K562 (cell line): Measurements from ENCODE around the gene RHD. TPM values are rescaled to one million over a fixed set of nuclear protein-coding genes. Genes with fewer than 3 reads are reported as not detected.
"Not testable (repeated sequence)": the region's sequence is repeated elsewhere in the genome, so short reads cannot be mapped to it uniquely, and the experiment has no call there.

Source experiments
- ATAC-seq: fragments of 200-7000 bp; cut with Tn5 transposase; 3 replicates; pipeline ENCODE4 v1.9.1; 2020; ENCODE audit warnings: moderate library complexity
- BruUV-seq: library from RNA; stranded (reverse); fragments of 400-500 nt; replicated peaks from 2 replicates; lab custom pipeline; 2021; lab: Mats Ljungman, UMichigan
- CTCF ChIA-PET: fragments of 300-600 bp; formaldehyde crosslinking; extraction: SDS; loops from one replicate; lab custom pipeline; 2021; ENCODE audit warnings: low intra/inter-chr PET ratio; lab: Yijun Ruan, JAX
- POLR2A ChIA-PET: fragments of 300-600, 350-650 bp; sonication (Branson Sonifier 250); formaldehyde crosslinking; extraction: SDS; loops from one replicate; lab custom pipeline; 2021; ENCODE audit warnings: antibody characterized with exemption, inconsistent platforms; lab: Yijun Ruan, JAX
- DNase-seq, 4 experiments: peaks; one replicate each; pipeline versions ENCODE4 v3.0.0 to v3.0.0-alpha.2; 2011 to 2018; ENCODE audit warnings: low spot score in 3 of 4, mixed read lengths in 3 of 4; ENCODE audit errors: extremely low read depth in 1 of 4
- FAIRE-seq: peaks from 2 replicates; lab custom pipeline; 2011; peaks lifted over from hg19 to GRCh38; lab: Jason Lieb, UNC
- H2AFZ ChIP-seq: 2 replicates; pipeline ENCODE4 v1.6.0; 2011; ENCODE audit warnings: low read depth, low read length, control low read depth, inconsistent platforms
- H3K27ac ChIP-seq: fragments of 200-600 bp; 3 replicates; pipeline ENCODE4 v1.8.0; 2011; ENCODE audit warnings: low read depth, mild to moderate bottlenecking, control low read depth, inconsistent platforms, low read length, moderate library complexity, mixed read lengths; ENCODE audit errors: extremely low read depth
- H3K27me3 ChIP-seq, 2 experiments: fragments of 300-600 bp in 1 of 2; 2 replicates in 1 of 2; 3 replicates in 1 of 2; pipeline versions ENCODE4 v1.6.0 to v1.8.0; 2011; ENCODE audit warnings: inconsistent platforms in 2 of 2, low read length in 2 of 2, mild to moderate bottlenecking in 1 of 2, mixed read lengths in 1 of 2, moderate library complexity in 1 of 2; ENCODE audit not compliant: control insufficient read depth in 2 of 2, insufficient read depth in 2 of 2
- H3K36me3 ChIP-seq: fragments of 300-600 bp; 3 replicates; pipeline ENCODE4 v1.8.0; 2011; ENCODE audit warnings: mild to moderate bottlenecking, low read length, inconsistent platforms; ENCODE audit not compliant: control insufficient read depth, insufficient read depth
- H3K4me1 ChIP-seq, 2 experiments: fragments of 200-600 bp in 1 of 2; replicated peaks in 1 of 2; 2 replicates in 1 of 2; 3 replicates in 1 of 2; pipeline versions ENCODE4 v1.5.1 to v1.8.0; 2011; ENCODE audit warnings: inconsistent platforms in 2 of 2, low read length in 2 of 2, mild to moderate bottlenecking in 1 of 2, mixed read lengths in 1 of 2, moderate library complexity in 1 of 2; ENCODE audit not compliant: control insufficient read depth in 2 of 2, insufficient read depth in 2 of 2
- H3K4me2 ChIP-seq: 2 replicates; pipeline ENCODE4 v1.6.1; 2011; ENCODE audit warnings: low read length, control low read depth, inconsistent platforms, mixed read lengths; ENCODE audit not compliant: insufficient read depth
- H3K4me3 ChIP-seq: fragments of 200-600 bp; sonication (generic), shearing (Covaris generic); 2 replicates; pipeline ENCODE4 v1.5.1; 2016; ENCODE audit warnings: control low read depth, inconsistent platforms
- H3K79me2 ChIP-seq: fragments of 200-600 bp; 3 replicates; pipeline ENCODE4 v1.8.0; 2011; ENCODE audit warnings: low read length, inconsistent platforms; ENCODE audit not compliant: control insufficient read depth, insufficient read depth
- H3K9ac ChIP-seq, 2 experiments: 2 replicates each; pipeline versions ENCODE4 v1.6.0 to v1.6.1; 2011; ENCODE audit warnings: low read depth in 2 of 2, low read length in 2 of 2, control low read depth in 1 of 2, inconsistent platforms in 1 of 2, mild to moderate bottlenecking in 1 of 2, mixed read lengths in 1 of 2; ENCODE audit not compliant: insufficient read depth in 1 of 2
- H3K9me1 ChIP-seq: one replicate; pipeline ENCODE4 v1.6.0; 2011; ENCODE audit warnings: inconsistent platforms, mild to moderate bottlenecking, low read length, moderate library complexity; ENCODE audit not compliant: control insufficient read depth, insufficient read depth
- H3K9me3 ChIP-seq: replicated peaks from 2 replicates; pipeline ENCODE4 v1.5.1; 2011; ENCODE audit warnings: low read depth, low read length, inconsistent platforms; ENCODE audit not compliant: control insufficient read depth, insufficient read depth
- H4K20me1 ChIP-seq: replicated peaks from 2 replicates; pipeline ENCODE4 v1.6.1; 2011; ENCODE audit warnings: low read length, inconsistent platforms, mixed read lengths; ENCODE audit not compliant: control insufficient read depth, insufficient read depth
- WGBS: fragments of 100-300 bp; shearing (Covaris generic); methylation state at CpG from one replicate; pipeline ENCODE4 v1.1.6; 2016; ENCODE audit warnings: low coverage, mixed read lengths; ENCODE audit not compliant: insufficient coverage; ENCODE audit errors: missing lambda C conversion rate; 5-methylcytosine and 5-hydroxymethylcytosine counted together
- in situ Hi-C: fragments of 300-500 bp; cut with MboI; formaldehyde crosslinking; loops from 4 replicates; pipeline ENCODE4 v1.15.0; 2018; ENCODE audit warnings: inconsistent platforms, mixed read lengths
- intact Hi-C: fragments of 100-400 bp; cut with micrococcal nuclease; formaldehyde crosslinking; loops from 2 replicates; pipeline ENCODE4 v1.14.2; 2022
- polyA plus RNA-seq, 8 experiments: library from polyadenylated mRNA; depleted of rRNA in 4 of 8; stranded (reverse) in 5 of 8; unstranded in 3 of 8; fragments of >200 nt; fragmentation: Nextera tagmentation in 2 of 8; fragmentation: Illumina TruSeq in 1 of 8; extraction: Ambion mirVana in 2 of 8; extraction: Trizol in 1 of 8; gene quantifications; 2 replicates each; pipeline versions ENCODE4 v1.2.1 to v1.2.3, GENCODE V29; 2011 to 2014; ENCODE audit warnings: inconsistent platforms in 1 of 8, missing spikeins in 1 of 8
- total RNA-seq, 7 experiments: library from RNA; depleted of rRNA in 6 of 7; stranded (reverse); fragments of >200 nt in 6 of 7; fragmentation: Illumina TruSeq in 2 of 7; extraction: Trizol in 2 of 7; gene quantifications; 2 replicates each; pipeline versions ENCODE4 v1.2.1 to v1.2.3, GENCODE V29; 2011 to 2021; ENCODE audit warnings: low replicate concordance in 1 of 7

The RHD gene
- total and polyA plus RNA-seq, 9 of the 15 experiments (the other 6 are each of a cell fraction or from before 2014, with no cell fraction given): 8.8 to 32.4 (median 15.0) TPM

- POLR2A ChIA-PET, intact Hi-C loops, H3K27ac ChIP-seq, H3K9me3 ChIP-seq, H3K36me3 ChIP-seq, ATAC-seq, DNase-seq, H3K27me3 ChIP-seq, in situ Hi-C loops, H3K4me1 ChIP-seq, H4K20me1 ChIP-seq, H2AFZ ChIP-seq, H3K79me2 ChIP-seq, H3K4me3 ChIP-seq, H3K9me1 ChIP-seq, BruUV-seq, H3K9ac ChIP-seq, FAIRE-seq, H3K4me2 ChIP-seq, CTCF ChIA-PET: not testable (repeated sequence)
- 40% methylated on average over 3 of the region's 8 CpGs for WGBS
These were observed 24.2 kb downstream of the RHD start for GRCh38 chr1:25296501-25296900.

DNA sequence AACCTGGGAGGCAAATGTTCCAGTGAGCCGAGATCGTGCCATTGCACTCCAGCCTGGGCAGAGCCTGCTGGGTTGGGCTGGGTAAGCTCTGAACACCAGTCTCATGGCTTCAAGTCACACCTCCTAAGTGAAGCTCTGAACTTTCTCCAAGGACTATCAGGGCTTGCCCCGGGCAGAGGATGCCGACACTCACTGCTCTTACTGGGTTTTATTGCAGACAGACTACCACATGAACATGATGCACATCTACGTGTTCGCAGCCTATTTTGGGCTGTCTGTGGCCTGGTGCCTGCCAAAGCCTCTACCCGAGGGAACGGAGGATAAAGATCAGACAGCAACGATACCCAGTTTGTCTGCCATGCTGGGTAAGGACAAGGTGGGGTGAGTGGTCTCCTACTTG is 28.4 kb downstream of the RHD start:
- H3K36me3 ChIP-seq, H3K9me3 ChIP-seq, POLR2A ChIA-PET, H3K9ac ChIP-seq, FAIRE-seq, H3K9me1 ChIP-seq, H3K4me1 ChIP-seq, CTCF ChIA-PET, H3K79me2 ChIP-seq, H3K27ac ChIP-seq, H3K4me3 ChIP-seq, intact Hi-C loops, H3K4me2 ChIP-seq, BruUV-seq, DNase-seq, ATAC-seq, in situ Hi-C loops, H4K20me1 ChIP-seq, H3K27me3 ChIP-seq, H2AFZ ChIP-seq: not testable (repeated sequence)
- WGBS: 89% methylated on average over 7 of the region's 9 CpGs
